Sigmoid colon (tissue), 7 donors: ENCODE measurements around the gene DCAF5. TPM values are rescaled to one million over a fixed set of nuclear protein-coding genes. Genes with fewer than 3 reads are reported as not detected.

Experiments
- DNase-seq: peaks from one replicate; pipeline ENCODE4 v3.0.0-alpha.2; 2019
- H3K27ac ChIP-seq, 4 donors: fragments of 200-600 bp; sonication (generic); one replicate each; pipeline ENCODE4 v1.5.1; 2016 to 2019; ENCODE audit warnings: mild to moderate bottlenecking in 1 of 4
- H3K27me3 ChIP-seq, 3 donors: fragments of 200-600 bp; sonication (generic); one replicate each; pipeline ENCODE4 v1.5.1; 2019; ENCODE audit warnings: mild to moderate bottlenecking in 1 of 3
- H3K36me3 ChIP-seq, 4 donors: fragments of 200-600 bp; sonication (generic); one replicate each; pipeline ENCODE4 v1.5.1; 2016 to 2019
- H3K4me1 ChIP-seq, 4 donors: fragments of 200-600 bp; sonication (generic); one replicate each; pipeline ENCODE4 v1.5.1; 2017 to 2019
- H3K4me3 ChIP-seq, 4 donors: fragments of 200-600 bp; sonication (generic); one replicate each; pipeline ENCODE4 v1.5.1; 2017 to 2019; ENCODE audit warnings: mild to moderate bottlenecking in 2 of 4, moderate library complexity in 1 of 4
- H3K9me3 ChIP-seq, 4 donors: fragments of 200-600 bp in 3 of 4; sonication (generic) in 3 of 4; one replicate each; pipeline versions ENCODE4 v1.5.1 to v1.6.1; 2013 to 2019
- CTCF ChIP-seq, 4 experiments: fragments of 450-650 bp in 3 of 4; fragments of 200-600 bp in 1 of 4; IDR thresholded peaks; one replicate each; pipeline ENCODE4 v1.5.1; 2016 to 2019; ENCODE audit warnings: antibody characterized with exemption in 4 of 4, mild to moderate bottlenecking in 3 of 4, moderate library complexity in 2 of 4
- EP300 ChIP-seq, 4 donors: sonication (generic); formaldehyde crosslinking; IDR thresholded peaks; one replicate each; pipeline ENCODE4 v1.6.1; 2017; ENCODE audit warnings: antibody characterized with exemption in 4 of 4
- POLR2A ChIP-seq, 2 donors: fragments of 450-650 bp; IDR thresholded peaks; one replicate each; pipeline ENCODE4 v1.6.1; 2016; ENCODE audit warnings: antibody characterized with exemption in 2 of 2, mild to moderate bottlenecking in 2 of 2, moderate library complexity in 2 of 2
- POLR2AphosphoS5 ChIP-seq, 4 donors: sonication (generic); formaldehyde crosslinking; IDR thresholded peaks; one replicate each; pipeline ENCODE4 v1.6.1; 2017; ENCODE audit warnings: antibody characterized with exemption in 4 of 4
- WGBS, 2 donors: extraction: QIAGEN DNeasy Blood & Tissue Kit; methylation state at CpG; one replicate each; pipeline ENCODE4 v1.1.7; 2013; 5-methylcytosine and 5-hydroxymethylcytosine counted together
- intact Hi-C: fragments of 100-400 bp; cut with DNase I; formaldehyde crosslinking; loops from one replicate; pipeline ENCODE4 v1.15.1; 2023
- polyA plus RNA-seq, 3 donors: library from polyadenylated mRNA; stranded (reverse); fragments of 200-250 nt; gene quantifications; one replicate each; pipeline ENCODE4 v1.2.3, GENCODE V29; 2013
- total RNA-seq, 4 donors: library from RNA; depleted of rRNA; stranded (reverse); fragments of >200 nt; gene quantifications; one replicate each; pipeline ENCODE4 v1.1.0, GENCODE V29; 2016
- donor health status: healthy with polysubstance abuse.
- donor health status: Bipolar disorder and iron deficiency.
- donor health status: healthy.

DCAF5 gene
- total and polyA plus RNA-seq, 7 donors: 13.2 to 56.8 (median 36.4) TPM

DNA sequence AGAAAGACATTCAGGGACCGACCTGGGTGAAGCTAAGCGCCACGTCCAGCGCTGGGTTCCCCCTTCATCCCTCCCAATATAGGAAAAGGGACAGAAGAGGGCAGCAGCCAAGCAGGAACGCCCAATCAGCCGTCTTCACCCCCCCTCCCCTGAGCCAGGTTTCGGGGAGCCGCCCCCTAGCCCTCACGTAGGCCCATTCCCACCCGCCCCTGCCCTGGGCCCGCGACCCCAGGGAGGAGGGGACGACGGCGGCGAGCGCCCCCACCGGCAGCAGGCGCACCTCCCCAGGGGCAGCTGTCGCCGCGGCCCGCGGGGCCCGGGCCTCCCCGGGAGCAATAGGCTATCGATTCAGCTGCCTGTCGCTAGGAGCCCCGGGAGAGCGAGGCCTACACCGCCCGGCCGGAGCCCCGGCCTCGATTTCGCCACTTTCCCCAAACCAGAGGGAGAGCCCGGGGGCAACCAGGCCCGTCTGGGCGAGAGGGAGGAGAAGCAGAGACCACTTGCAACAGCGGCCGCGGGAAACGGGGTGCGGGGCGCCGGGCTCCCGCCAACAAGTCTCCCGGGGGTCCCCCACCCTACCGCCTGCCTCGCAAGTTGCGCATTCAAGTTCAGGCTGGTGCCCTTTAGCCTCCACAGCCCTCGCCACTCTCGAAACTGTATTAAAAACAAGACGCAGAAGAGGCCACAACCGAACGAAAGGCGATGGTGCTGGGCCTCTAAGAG lies 1.3 kb downstream of the DCAF5 start:
- DNase-seq: peak; percentile 84

GRCh38 chr14:69149461-69150244 lies 3.3 kb downstream of the DCAF5 start:
- Histone ChIP-seq H3K27me3 (no peaks in the 10 kb centered on the region), H3K4me1 (peaks cover 0 to 50% (median 25%) of the 10 kb centered on the region in 4 donors), H3K36me3 (peaks cover 0 to 10% (median 0%) of the 10 kb centered on the region in 4 donors), H3K27ac (peak overlapping the region in 1 of 4 donors; percentile 99), H3K9me3 (no peaks in the 10 kb centered on the region), H3K4me3 (no peak overlapping the region)
- no peak for DNase-seq
- WGBS, 2 donors: 48 to 50% methylated on average over 2 of the region's 2 CpGs
- intact Hi-C loops: loop anchor here (10.0 kb wide), 1 partner anchor 245 kb away; the partner anchor contains the start of genes ERH and SLC39A9
- TF ChIP-seq EP300 (IDR thresholded peaks at IDR 0.05): no peak
- TF ChIP-seq POLR2A (IDR thresholded peaks at IDR 0.05): no peak
- no peak for TF ChIP-seq CTCF (IDR thresholded peaks at IDR 0.05)
- no peak for TF ChIP-seq POLR2AphosphoS5 (IDR thresholded peaks at IDR 0.05)

More for the DNA sequence above, 1.3 kb downstream of the DCAF5 start:
- peak overlapping the region; percentile 72 to 93 (median 84) for H3K4me3 ChIP-seq
- no peaks in the 10 kb centered on the region for H3K9me3 ChIP-seq
- H3K36me3 ChIP-seq: peaks cover 0 to 10% (median 0%) of the 10 kb centered on the region in 4 donors
- 0% methylated on average over 57 of the region's 57 CpGs for WGBS, 2 donors
- peaks cover 0 to 47% (median 23%) of the 10 kb centered on the region in 4 donors for H3K4me1 ChIP-seq
- H3K27me3 ChIP-seq: no peaks in the 10 kb centered on the region
- peak overlapping the region; percentile 96 to 99 (median 98) for H3K27ac ChIP-seq
- TF ChIP-seq POLR2AphosphoS5 (IDR thresholded peaks at IDR 0.05) (peak in 2 of 4 donors; percentile 21 to 56), POLR2A (IDR thresholded peaks at IDR 0.05) (no peak), CTCF (IDR thresholded peaks at IDR 0.05) (peak in 3 of 4 experiments; percentile 28 to 61 (median 32)), EP300 (IDR thresholded peaks at IDR 0.05) (no peak)
- intact Hi-C loops: loop anchor here (2.0 to 10.0 kb wide), 2 partner anchors 23 to 243 kb away; partner anchors contain the start of genes ERH and SLC39A9

DNA sequence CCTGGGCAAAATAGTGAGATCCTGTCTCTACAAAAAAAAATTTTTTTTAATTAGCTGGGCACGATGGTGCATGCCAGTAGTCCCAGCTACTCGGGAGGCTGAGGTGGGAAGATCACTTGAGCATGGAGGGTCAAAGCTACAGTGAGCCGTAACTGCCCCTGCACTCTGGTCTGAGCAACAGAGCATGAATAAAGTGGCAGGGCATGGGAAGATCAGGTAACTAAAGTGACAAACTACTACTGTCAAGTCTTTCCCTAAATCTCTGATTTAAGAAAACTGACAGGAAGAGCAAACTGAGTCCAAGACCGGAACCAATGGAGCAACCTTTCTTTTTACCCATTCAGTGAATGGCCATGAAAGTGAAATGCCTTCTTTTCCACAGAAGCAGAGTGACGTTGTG lies 10.8 kb downstream of the DCAF5 start:
- 94 to 96% methylated on average over 5 of the region's 5 CpGs for WGBS, 2 donors

DNA sequence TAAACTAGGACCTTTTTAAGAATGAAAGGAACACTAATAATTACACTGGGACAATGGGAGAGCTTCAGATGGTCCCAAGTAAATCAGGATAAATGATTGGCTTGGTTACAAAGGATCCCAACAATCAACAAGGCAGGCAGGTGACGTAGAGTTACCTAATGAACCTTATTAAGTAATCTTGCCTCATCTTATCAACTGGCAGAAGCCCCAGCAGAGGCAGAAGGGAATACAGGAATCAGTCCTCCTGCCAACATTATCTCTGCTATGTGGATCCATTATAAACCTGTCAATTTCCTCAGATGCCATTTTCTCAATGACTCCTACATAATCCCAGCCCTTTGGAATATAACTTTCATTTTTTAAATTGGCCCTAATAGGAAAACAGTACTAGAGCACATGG lies 11.4 kb downstream of the DCAF5 start:
- Histone ChIP-seq H3K27ac (no peak overlapping the region), H3K4me3 (no peak overlapping the region), H3K4me1 (peaks cover 0 to 36% (median 31%) of the 10 kb centered on the region in 4 donors), H3K27me3 (no peaks in the 10 kb centered on the region), H3K36me3 (no peaks in the 10 kb centered on the region), H3K9me3 (no peaks in the 10 kb centered on the region)
- no peak for DNase-seq
- TF ChIP-seq POLR2A (IDR thresholded peaks at IDR 0.05) (no peak), POLR2AphosphoS5 (IDR thresholded peaks at IDR 0.05) (no peak), CTCF (IDR thresholded peaks at IDR 0.05) (no peak), EP300 (IDR thresholded peaks at IDR 0.05) (no peak)
- WGBS, 2 donors: 94 to 95% methylated on average over 1 of the region's 1 CpG
- intact Hi-C loops: no loop called here

More for the DNA sequence above, 10.8 kb downstream of the DCAF5 start:
- Histone ChIP-seq H3K27me3 (no peaks in the 10 kb centered on the region), H3K4me1 (peaks cover 0 to 33% (median 28%) of the 10 kb centered on the region in 4 donors), H3K36me3 (no peaks in the 10 kb centered on the region), H3K9me3 (no peaks in the 10 kb centered on the region), H3K27ac (no peak overlapping the region), H3K4me3 (no peak overlapping the region)
- no peak for TF ChIP-seq EP300 (IDR thresholded peaks at IDR 0.05)
- TF ChIP-seq POLR2A (IDR thresholded peaks at IDR 0.05): no peak
- TF ChIP-seq CTCF (IDR thresholded peaks at IDR 0.05): no peak
- no peak for TF ChIP-seq POLR2AphosphoS5 (IDR thresholded peaks at IDR 0.05)
- intact Hi-C loops: no loop called here
- DNase-seq: no peak
